Neural crest cell (in vitro differentiated cells): ENCODE measurements around the gene GORASP2. TPM values are rescaled to one million over a fixed set of nuclear protein-coding genes. Genes with fewer than 3 reads are reported as not detected.
A peak's percentile ranks its signal among the peaks of the same experiment; 100 is the strongest.

Experiments used
- DNase-seq: peaks from one replicate; pipeline ENCODE4 v3.0.0; 2021; ENCODE audit warnings: low read depth, mixed read lengths, low spot score
- H3K27ac Mint-ChIP-seq: one replicate; pipeline ENCODE4 v1.8.0; 2021; ENCODE audit warnings: mild to moderate bottlenecking, mixed read lengths; ENCODE audit not compliant: unreplicated experiment
- H3K27me3 Mint-ChIP-seq: 2 replicates; pipeline ENCODE4 v1.8.0; 2021; ENCODE audit warnings: low read depth, mild to moderate bottlenecking, mixed read lengths
- H3K36me3 Mint-ChIP-seq: 2 replicates; pipeline ENCODE4 v1.8.0; 2021; ENCODE audit warnings: low read depth, mild to moderate bottlenecking, mixed read lengths
- H3K4me1 Mint-ChIP-seq: 2 replicates; pipeline ENCODE4 v1.8.0; 2021; ENCODE audit warnings: mixed read lengths
- H3K4me3 Mint-ChIP-seq: one replicate; pipeline ENCODE4 v1.8.0; 2021; ENCODE audit warnings: mild to moderate bottlenecking, mixed read lengths
- H3K9me3 Mint-ChIP-seq: 2 replicates; pipeline ENCODE4 v1.8.0; 2021; ENCODE audit warnings: mixed read lengths
- total RNA-seq: library from RNA; stranded (reverse); gene quantifications from 2 replicates; pipeline ENCODE4 v1.2.1, GENCODE V29; 2021
- TF ChIP-seq, protein P1 (sequence below): fragments of 200-600 bp; sonication (generic); conservative IDR thresholded peaks from 2 replicates; pipeline ENCODE4 v1.5.0; 2021; ENCODE audit warnings: antibody characterized with exemption, mild to moderate bottlenecking

Gene GORASP2
- total RNA-seq, 1 donor from 2014 or later: 71.4 TPM

DNA sequence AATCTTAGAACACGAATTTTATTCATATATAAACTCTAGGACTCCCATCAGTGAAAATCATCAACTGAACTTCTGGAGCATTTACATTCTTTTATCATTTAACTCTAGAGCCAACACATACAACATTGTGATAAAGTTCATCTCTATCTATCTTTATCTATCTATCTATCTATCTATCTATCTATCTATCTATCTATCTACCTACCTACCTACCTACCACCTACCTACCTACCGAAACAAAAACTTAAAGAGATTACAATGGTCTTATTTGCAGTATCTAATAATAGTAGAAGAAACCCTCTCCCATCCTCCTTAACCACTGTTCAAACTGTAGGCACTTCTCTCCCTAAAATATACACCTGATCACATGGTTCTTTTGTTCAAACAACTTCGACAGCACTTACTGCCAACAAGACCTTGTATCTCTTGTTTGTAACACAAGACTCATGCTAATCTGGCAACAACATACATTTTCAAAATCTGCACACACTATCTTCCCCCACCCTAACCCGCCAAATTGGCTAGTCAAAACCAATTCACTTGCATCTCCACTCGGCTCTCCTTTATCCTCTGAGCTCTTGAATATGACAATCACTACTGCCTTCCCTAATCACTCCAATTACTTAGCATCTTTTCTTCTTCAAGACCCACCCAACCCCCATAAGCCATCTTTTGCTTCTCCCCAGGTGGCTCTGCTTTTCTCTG lies 69.0 kb downstream of the GORASP2 start:
- H3K27me3 Mint-ChIP-seq: no peaks in the 10 kb centered on the region
- H3K27ac Mint-ChIP-seq: no peak overlapping the region
- no peaks in the 10 kb centered on the region for H3K4me1 Mint-ChIP-seq
- TF ChIP-seq, protein P1, sequence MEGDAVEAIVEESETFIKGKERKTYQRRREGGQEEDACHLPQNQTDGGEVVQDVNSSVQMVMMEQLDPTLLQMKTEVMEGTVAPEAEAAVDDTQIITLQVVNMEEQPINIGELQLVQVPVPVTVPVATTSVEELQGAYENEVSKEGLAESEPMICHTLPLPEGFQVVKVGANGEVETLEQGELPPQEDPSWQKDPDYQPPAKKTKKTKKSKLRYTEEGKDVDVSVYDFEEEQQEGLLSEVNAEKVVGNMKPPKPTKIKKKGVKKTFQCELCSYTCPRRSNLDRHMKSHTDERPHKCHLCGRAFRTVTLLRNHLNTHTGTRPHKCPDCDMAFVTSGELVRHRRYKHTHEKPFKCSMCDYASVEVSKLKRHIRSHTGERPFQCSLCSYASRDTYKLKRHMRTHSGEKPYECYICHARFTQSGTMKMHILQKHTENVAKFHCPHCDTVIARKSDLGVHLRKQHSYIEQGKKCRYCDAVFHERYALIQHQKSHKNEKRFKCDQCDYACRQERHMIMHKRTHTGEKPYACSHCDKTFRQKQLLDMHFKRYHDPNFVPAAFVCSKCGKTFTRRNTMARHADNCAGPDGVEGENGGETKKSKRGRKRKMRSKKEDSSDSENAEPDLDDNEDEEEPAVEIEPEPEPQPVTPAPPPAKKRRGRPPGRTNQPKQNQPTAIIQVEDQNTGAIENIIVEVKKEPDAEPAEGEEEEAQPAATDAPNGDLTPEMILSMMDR: no peak
- peaks cover 21% of the 10 kb centered on the region for H3K36me3 Mint-ChIP-seq
- DNase-seq: no peak
- H3K9me3 Mint-ChIP-seq: no peaks in the 10 kb centered on the region
- H3K4me3 Mint-ChIP-seq: no peak overlapping the region

DNA sequence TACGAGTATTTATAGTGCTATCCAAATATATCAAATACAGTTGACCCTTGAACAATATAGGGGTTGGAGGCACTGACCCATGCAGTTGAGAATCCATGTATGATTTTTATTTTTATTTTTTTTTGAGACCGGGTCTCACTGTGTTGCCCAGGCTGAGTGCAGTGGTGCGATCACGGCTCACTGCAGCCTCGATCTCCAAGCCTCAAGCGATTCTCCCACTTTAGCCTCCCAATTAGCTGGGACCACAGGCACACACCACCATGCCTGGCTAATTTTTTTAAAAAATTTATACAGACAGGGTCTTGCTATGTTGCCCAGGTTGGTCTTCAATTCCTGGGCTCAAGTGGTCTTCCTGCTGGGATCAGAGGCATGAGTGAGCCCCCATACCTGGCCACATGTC lies 70.6 kb downstream of the GORASP2 start:
- no peaks in the 10 kb centered on the region for H3K9me3 Mint-ChIP-seq
- H3K4me1 Mint-ChIP-seq: peaks cover 6% of the 10 kb centered on the region
- no peak overlapping the region for H3K4me3 Mint-ChIP-seq
- H3K27me3 Mint-ChIP-seq: no peaks in the 10 kb centered on the region
- peaks cover 20% of the 10 kb centered on the region for H3K36me3 Mint-ChIP-seq
- H3K27ac Mint-ChIP-seq: no peak overlapping the region
- no peak for DNase-seq
- TF ChIP-seq, protein P1: no peak

DNA sequence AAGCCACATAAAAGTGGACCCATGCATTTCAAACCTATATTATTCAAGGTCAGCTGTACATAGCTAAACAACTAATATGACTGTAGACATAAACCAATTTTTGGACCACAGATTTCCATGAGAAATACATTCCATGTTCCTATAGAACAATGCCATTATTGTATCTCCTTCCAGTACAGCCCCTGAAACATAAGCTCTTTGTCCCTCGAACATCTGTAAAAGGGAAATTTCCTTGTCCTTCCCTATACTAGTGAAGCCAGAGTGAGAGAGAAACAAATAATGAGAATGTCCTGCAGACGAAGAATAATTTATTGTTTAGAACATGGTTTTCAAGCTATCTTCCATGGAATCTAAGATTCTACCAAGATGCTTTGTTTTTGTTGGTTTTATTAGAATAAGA lies 75.3 kb downstream of the GORASP2 start:
- Mint-ChIP-seq H3K36me3 (peaks cover 19% of the 10 kb centered on the region), H3K27ac (peak overlapping the region; percentile 65), H3K4me3 (no peak overlapping the region), H3K4me1 (peaks cover 14% of the 10 kb centered on the region), H3K9me3 (no peaks in the 10 kb centered on the region), H3K27me3 (no peaks in the 10 kb centered on the region)
- no peak for DNase-seq
- TF ChIP-seq, protein P1: no peak

DNA sequence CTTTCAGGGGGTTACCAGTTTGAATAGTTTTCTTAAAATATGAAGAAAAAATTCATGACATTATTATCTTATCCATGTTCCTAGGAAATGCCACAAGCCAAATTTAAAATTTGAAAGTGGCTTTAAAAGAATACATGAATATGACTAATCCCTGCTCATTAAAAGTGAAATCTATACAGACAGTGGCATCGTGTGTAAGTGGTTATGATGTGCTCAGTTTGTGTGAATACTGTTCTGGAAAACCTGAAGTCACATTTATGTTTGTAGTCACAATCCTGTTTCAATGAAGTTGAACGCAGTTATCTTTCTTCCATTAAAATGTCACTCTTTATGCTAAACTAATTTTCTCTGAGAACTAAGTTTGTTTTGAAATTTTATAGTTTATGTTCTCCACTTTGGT lies 75.8 kb downstream of the GORASP2 start:
- H3K27ac Mint-ChIP-seq: peak overlapping the region; percentile 58
- TF ChIP-seq, protein P1: no peak
- peaks cover 19% of the 10 kb centered on the region for H3K36me3 Mint-ChIP-seq
- DNase-seq: no peak
- H3K9me3 Mint-ChIP-seq: no peaks in the 10 kb centered on the region
- no peak overlapping the region for H3K4me3 Mint-ChIP-seq
- H3K27me3 Mint-ChIP-seq: no peaks in the 10 kb centered on the region
- H3K4me1 Mint-ChIP-seq: peaks cover 16% of the 10 kb centered on the region

DNA sequence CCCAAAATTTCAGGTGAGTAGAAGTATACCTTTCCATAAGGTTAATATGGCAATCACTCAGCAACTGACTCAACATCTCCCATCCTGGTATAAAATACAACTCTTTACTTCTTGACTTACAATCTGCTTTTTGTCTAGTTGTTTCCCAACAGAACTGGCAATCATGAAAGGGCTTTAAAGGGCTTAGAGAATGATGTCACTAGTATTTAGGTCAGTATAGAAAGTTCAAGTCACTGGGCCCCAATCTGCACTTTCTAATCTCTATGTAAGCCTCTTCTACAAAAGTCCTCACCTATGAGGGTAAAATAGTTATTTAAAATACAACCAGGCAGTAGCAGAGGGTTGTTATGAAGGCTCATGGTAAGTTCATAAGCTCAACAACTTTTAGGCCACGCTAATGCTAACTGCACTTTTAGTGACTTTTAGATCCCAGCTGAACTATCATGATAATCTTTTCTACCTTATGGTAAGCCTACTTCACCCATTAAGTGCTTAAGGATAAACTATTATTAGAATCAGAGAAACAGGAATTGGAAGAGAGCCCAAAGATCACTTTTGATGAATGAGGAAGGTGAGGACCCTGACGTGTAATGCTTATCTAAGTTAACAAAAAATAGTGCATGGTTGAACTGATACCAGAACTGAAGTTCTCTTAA lies 79.6 kb downstream of the GORASP2 start:
- Mint-ChIP-seq H3K9me3 (no peaks in the 10 kb centered on the region), H3K36me3 (peaks cover 20% of the 10 kb centered on the region), H3K4me3 (no peak overlapping the region), H3K27ac (no peak overlapping the region), H3K4me1 (peaks cover 22% of the 10 kb centered on the region), H3K27me3 (no peaks in the 10 kb centered on the region)
- TF ChIP-seq, protein P1: no peak
- DNase-seq: no peak
